ENCODE measurements around the gene MPZL3.
"Not testable (repeated sequence)": the region's sequence is repeated elsewhere in the genome, so short reads cannot be mapped to it uniquely, and the experiment has no call there.

Gene MPZL3

DNA sequence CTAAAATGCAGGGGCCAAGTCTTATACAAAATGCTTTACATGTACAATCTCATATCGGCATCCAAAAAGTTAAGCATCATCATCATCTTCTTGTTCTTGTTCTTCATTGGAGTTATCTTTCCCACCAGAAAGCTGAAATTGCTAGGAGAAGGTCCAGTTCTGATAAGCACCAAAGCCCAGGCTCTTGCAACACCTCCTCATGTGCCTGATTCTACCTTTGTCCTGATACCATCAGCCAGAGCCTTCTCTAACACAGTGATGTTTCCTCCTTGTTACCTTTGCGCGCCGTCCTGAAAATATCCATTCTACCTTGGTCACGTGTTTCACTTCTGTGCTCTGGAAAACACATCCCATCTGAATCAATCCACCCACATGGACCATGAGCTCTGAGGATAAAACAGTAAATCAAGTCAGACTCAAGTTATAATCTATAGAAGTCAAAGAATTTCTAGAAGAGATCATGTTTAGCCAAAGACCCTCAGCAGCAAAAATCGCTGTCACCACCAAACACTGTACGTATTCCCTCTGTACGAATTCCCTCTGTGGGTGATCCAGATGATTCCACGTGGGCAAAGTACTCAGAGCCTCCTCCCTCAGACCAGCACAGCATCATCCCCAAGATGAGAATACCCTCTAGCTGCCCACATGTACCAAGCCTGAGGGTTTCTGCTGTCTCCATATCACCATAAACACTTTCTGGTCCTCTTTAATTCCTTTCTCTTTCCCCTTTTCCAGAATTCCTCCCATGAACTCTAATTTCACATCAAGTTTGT, 46.4 kb downstream of the MPZL3 start:
- no peak for FAIRE-seq
- no peak for TF ChIP-seq POLR2A (IDR thresholded peaks at IDR 0.05; ENCODE audit: low read depth, low read length)
- no peak for DNase-seq (ENCODE audit: insufficient read length, low spot score)

DNA sequence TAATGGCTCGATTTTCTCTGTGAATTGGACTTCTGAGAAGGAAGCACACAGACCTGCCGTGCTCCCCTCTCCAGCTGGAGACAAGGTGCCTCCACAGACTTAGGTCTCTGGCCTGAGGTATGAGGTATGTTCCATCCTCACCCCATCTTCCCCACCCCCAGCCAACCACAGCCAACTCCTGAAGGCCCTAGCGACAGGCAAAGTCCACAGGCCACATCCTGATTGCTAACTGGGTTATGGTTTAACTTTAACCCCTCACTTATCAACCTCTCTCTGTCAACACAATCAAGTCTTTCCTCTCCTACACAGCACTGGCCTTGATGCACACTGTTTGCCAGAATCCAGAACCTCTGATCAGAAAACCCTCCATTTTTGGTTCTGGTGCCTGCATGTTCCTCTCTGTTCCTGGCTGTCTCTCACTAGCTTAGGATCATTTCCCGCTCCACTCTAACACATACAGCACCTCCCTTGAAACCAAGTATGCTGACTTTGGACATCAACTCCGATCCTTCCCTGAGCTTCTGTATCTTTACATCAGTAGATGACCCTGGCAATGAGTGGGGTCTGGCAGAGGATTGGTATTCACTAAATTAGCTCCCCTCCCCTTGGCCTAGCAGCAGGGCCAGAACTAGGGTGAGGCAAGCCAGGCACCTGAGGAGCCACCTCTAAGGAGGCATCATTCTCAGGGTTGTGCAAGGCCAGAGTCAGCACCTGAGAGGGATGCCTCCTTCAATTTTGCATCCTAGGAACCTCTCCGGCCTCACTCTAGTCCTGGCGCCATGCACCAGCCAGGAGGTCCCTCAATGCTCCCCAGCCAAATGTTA, 49.4 kb downstream of the MPZL3 start:
- TF ChIP-seq POLR2A (IDR thresholded peaks at IDR 0.05; ENCODE audit: low read depth, low read length): no peak
- FAIRE-seq (no peak), DNase-seq (ENCODE audit: insufficient read length, low spot score) (no peak)

GRCh38 chr11:118201966-118202365, 50.2 kb downstream of the MPZL3 start:
- no peak for TF ChIP-seq POLR2A (IDR thresholded peaks at IDR 0.05; ENCODE audit: low read depth, low read length)
- DNase-seq (ENCODE audit: insufficient read length, low spot score) (no peak), FAIRE-seq (no peak)

DNA sequence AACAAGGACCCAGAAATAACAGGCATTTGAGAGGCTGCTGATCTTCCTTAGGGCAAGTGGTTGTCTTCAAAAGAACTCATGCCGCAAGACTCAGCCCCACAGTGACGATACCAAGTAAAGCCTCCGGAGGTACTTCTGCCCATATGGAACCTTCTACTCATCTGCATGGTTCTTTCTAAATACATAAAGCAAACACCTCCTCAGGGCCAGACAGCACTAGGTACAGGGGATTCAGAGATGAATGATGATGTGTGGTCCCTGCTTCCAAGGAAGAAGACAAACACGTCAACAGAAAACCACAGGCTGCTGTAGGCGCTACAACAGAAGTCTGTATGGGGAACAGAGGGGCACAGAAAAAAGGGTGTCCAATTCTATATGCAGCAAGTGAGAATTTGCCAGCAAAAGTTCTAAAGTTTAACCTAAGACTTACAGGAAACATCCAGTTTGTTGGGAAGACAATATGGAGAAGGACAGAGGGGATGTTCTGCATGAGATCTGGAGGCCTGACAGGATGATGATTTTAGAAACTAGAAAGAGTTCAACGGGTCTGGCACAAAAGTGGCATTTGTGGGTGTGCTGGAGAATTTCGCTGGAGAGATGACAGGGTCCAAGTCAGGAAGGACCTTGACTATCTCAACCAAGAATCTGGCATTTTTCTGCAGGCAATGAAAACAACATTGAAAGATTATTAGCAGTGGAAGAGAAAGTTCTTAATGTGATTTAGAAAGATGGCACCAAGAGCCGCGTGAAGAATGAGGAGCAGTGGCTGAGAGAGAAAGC, 51.1 kb downstream of the MPZL3 start:
- no peak for FAIRE-seq

DNA sequence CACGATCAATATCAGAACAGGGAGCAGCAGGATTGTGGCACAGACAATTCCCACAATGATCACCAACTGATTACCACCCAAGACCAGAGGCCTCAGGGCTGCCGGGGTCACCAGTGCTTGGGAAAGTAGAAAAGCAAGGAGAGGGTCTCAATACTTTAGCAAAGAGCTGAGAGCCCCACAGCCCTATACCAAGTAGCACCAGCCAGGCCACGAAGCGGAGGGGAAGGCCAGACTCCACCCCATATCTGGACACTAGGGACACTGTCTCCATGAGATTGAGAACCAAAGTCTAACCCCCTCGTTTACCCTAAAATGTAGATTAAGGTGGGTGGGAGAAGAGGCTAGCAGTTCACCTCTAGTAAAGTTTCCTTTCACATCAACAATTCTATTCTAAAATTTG, 51.7 kb downstream of the MPZL3 start:
- FAIRE-seq (no peak), DNase-seq (ENCODE audit: insufficient read length, low spot score) (no peak)
- TF ChIP-seq POLR2A (IDR thresholded peaks at IDR 0.05; ENCODE audit: low read depth, low read length): no peak

More for the DNA sequence above, 51.1 kb downstream of the MPZL3 start:
- no peak for DNase-seq (ENCODE audit: insufficient read length, low spot score)
- TF ChIP-seq POLR2A (IDR thresholded peaks at IDR 0.05; ENCODE audit: low read depth, low read length): no peak

DNA sequence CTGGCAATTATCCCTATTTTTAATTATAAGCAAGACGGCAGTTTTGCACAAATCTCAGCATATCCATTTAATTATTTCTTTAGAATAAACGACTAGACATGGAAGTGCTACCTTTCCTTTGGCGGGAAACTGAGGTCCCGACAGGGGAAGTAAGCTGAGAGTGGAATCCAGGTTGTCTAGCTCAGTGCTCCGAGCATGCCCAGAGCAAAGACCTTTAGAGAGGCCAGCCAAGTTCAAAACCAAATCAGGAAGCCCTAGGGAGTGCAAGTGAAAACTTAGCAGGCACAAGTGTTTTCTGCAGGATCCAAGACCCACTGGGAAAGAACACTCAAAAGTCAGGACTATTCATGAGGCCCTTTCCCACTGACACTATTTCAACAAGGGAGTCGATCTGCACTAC, 53.0 kb downstream of the MPZL3 start:
- FAIRE-seq (no peak), DNase-seq (ENCODE audit: insufficient read length, low spot score) (no peak)
- no peak for TF ChIP-seq POLR2A (IDR thresholded peaks at IDR 0.05; ENCODE audit: low read depth, low read length)

- DNase-seq (ENCODE audit: insufficient read length, low spot score): peak; percentile 30
- no peak for TF ChIP-seq POLR2A (IDR thresholded peaks at IDR 0.05; ENCODE audit: low read depth, low read length)
- no peak for FAIRE-seq
These were observed 53.8 kb downstream of the MPZL3 start for GRCh38 chr11:118198370-118198769.

GRCh38 chr11:118194835-118195627, 57.1 kb downstream of the MPZL3 start:
- FAIRE-seq: peak; percentile 57
- TF ChIP-seq POLR2A (IDR thresholded peaks at IDR 0.05; ENCODE audit: low read depth, low read length): no peak
- peak; percentile 30 for DNase-seq (ENCODE audit: insufficient read length, low spot score)

GRCh38 chr11:118193910-118194566, 58.1 kb downstream of the MPZL3 start:
- DNase-seq (ENCODE audit: insufficient read length, low spot score): no peak
- no peak for TF ChIP-seq POLR2A (IDR thresholded peaks at IDR 0.05; ENCODE audit: low read depth, low read length)
- no peak for FAIRE-seq

DNA sequence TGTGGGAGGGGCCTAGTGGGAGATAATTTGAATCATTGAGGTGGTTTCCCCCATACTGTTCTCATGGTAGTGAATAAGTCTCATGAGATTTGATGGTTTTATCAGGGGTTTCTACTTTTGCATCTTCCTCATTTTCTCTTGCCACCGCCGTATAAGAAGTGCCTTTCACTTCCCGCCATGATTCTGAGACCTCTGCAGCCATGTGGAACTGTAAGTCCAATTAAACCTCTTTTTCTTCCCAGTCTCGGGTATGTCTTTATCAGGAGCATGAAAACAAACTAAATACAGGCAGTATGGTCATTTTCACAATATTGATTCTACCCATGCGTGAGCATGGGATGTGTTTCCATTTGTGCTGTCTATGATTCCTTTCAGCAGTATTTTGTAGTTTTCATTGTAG, 59.3 kb downstream of the MPZL3 start:
- DNase-seq (ENCODE audit: insufficient read length, low spot score); FAIRE-seq: not testable (repeated sequence)

DNA sequence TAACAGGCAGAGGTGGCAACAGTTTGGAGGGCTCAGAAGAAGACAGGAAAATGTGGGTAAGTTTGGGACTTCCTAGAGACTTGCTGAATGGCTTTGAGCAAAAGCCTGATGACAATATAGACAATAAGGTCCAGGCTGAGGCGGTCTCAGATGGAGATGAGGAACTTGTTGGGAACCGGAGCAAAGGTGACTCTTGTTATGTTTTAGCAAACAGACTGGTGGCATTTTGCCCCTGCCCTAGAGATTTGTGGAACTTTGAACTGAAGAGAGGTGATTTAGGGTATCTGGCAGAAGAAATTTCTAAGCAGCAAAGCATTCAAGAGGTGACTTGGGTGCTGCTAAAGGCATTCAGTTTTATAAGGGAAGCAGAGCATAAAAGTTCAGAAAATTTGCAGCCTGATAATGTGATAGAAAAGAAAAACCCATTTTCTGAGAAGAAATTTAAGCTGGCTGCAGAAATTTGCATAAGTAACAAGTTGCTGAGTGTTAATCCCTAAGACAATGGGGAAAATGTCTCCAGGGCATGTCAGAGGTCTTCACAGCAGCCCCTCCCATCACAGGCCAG, 61.1 kb downstream of the MPZL3 start:
- not testable (repeated sequence) for FAIRE-seq; DNase-seq (ENCODE audit: insufficient read length, low spot score)

- no peak for FAIRE-seq
- TF ChIP-seq POLR2A (IDR thresholded peaks at IDR 0.05; ENCODE audit: low read depth, low read length): no peak
- no peak for DNase-seq (ENCODE audit: insufficient read length, low spot score)
These were observed 65.6 kb downstream of the MPZL3 start for GRCh38 chr11:118186346-118187107.

Measured in H54 (cell line).